Endothelial cell of hepatic sinusoid (primary cell): ENCODE results near the gene INPP4B.

Source experiments
- in situ Hi-C: cut with HindIII; loops from 2 replicates; pipeline ENCODE4 v1.10.0; 2017; ENCODE audit warnings: low sequenced_read_pairs

The INPP4B gene

GRCh38 chr4:142596121-142596520 lies 250.0 kb downstream of the INPP4B start:
- in situ Hi-C loops: no loop called here

GRCh38 chr4:142595222-142595871 lies 250.8 kb downstream of the INPP4B start:
- in situ Hi-C loops: no loop called here

DNA sequence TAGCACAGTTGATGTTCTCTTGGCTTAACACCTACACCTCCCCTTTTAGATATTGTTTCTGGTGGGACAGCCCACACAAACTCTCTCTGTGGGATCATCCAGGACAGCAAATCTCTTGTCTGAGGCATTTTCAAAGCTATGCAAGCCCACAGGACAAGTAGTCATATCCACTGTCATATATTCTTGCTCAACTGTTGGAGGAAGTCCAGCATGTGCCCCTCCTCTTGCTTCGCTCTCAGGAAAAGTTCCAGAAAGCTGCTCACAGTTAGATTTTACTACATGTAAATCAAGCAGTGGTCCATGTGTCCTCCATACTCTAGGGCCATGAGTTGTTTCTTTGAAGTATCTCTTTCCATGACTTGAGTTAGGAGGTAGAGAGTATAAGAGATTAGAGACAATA lies 260.7 kb downstream of the INPP4B start:
- in situ Hi-C loops: no loop called here

GRCh38 chr4:142583708-142584107 lies 262.4 kb downstream of the INPP4B start:
- in situ Hi-C loops: no loop called here

DNA sequence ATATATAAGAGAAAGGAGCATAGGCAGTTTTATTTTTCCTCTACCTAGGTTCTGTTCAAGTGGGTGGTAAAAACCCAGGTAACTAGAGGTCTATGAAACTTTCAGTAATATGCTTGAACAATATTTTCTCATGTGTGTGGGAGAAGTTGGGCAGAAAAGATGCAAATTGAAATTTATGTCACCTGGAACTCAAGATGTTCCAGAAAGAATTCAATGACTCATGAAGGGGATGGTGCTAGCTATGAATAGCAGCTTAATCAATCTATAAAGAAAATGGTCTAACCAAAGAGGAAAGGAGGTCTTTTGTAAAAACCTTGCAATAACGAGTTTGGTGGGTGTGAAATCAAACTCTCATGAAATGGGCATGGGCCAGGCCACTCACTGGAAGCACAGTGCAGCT lies 263.8 kb downstream of the INPP4B start:
- in situ Hi-C loops: no loop called here

GRCh38 chr4:142581881-142582280 lies 264.2 kb downstream of the INPP4B start:
- in situ Hi-C loops: no loop called here

GRCh38 chr4:142579443-142579842 lies 266.7 kb downstream of the INPP4B start:
- in situ Hi-C loops: no loop called here

- in situ Hi-C loops: no loop called here
Observed at GRCh38 chr4:142574306-142574705, 271.8 kb downstream of the INPP4B start.

DNA sequence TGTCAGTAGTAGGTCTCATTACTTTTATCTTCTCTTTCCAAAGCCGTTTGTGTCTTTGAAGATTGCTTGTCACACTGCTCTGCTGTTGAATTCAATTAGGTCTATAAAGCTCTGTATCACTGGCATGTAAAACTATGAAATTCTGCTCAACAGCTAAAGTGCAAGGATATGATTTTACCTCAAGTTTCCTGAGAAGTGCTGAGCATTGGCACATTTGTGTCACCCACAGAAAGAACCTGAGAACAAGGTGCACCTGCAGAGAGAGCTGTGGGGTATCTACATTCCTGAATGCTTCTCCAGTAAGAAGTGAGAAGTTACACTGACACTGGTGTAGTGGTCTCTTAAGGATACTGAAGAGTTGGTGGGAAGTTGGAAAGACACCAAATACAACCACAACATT lies 274.0 kb downstream of the INPP4B start:
- in situ Hi-C loops: no loop called here

GRCh38 chr4:142567620-142568451 lies 278.3 kb downstream of the INPP4B start:
- in situ Hi-C loops: no loop called here

- in situ Hi-C loops: no loop called here
Observed at GRCh38 chr4:142567199-142567598, 278.9 kb downstream of the INPP4B start.

GRCh38 chr4:142566777-142567176 lies 279.3 kb downstream of the INPP4B start:
- in situ Hi-C loops: no loop called here

GRCh38 chr4:142566243-142566642 lies 279.9 kb downstream of the INPP4B start:
- in situ Hi-C loops: no loop called here

DNA sequence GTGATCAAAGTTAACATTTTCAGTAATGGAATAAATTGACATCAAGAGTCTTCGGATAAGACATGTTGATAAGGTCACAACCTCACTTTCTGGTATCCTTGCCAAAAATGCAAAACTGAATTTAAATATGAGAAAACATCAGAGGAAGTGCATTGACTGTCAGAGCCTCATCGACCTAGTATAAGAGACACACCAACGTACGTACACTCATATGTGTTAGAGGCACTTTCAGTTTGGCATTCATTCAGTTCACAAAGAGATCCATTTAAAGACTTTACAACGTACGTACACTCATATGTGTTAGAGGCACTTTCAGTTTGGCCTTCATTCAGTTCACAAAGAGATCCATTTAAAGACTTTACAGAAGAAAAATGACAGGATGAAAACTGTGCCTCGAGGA lies 280.3 kb downstream of the INPP4B start:
- in situ Hi-C loops: no loop called here

GRCh38 chr4:142563682-142564291 lies 282.3 kb downstream of the INPP4B start:
- in situ Hi-C loops: no loop called here

DNA sequence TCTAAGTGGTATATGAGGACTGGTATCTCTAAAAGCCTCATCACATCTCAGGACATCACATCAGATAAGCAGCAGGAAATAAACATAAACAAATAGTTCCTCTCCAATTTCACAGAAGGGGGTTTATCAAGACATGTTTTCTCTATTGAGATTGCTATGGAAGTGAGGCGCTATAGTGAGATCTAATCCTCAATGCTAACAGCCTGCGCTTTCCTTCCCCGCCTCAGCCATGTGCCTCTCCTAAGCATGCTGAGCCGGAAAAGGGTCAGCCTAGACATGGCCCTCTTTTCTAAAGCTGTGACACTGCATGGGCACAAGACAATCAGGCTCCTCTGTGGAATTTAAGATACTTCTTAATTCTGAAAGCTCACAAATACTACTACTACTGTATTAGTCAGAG lies 286.1 kb downstream of the INPP4B start:
- in situ Hi-C loops: no loop called here

- in situ Hi-C loops: no loop called here
Observed at GRCh38 chr4:142558851-142559250, 287.2 kb downstream of the INPP4B start.

DNA sequence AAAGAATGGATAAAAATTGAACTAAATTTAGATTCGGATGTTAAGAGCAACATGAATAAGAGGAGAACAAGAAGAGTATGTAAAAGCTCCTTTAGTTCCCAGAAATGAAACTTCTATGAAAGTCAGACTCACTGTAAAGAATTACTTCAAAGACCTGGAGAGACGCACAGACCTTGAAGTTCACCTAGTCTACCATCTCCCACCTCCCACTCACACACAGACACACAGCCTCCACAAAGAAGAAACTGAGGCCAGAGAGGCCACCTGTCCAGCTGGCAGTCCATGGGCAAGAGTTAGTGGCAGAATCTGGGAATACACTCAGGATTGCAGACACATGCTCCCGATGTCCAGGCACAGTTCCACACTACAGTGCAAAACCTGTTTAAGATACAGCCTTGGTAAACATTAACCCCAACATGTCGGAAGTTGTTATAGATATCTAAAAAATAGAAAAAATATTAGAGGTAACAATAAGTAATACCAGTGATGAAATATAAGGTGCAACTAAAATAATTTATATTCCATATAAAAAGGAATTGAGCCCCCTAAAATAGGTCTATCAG lies 288.8 kb downstream of the INPP4B start:
- in situ Hi-C loops: no loop called here

- in situ Hi-C loops: no loop called here
Observed at GRCh38 chr4:142556570-142557238, 289.4 kb downstream of the INPP4B start.

DNA sequence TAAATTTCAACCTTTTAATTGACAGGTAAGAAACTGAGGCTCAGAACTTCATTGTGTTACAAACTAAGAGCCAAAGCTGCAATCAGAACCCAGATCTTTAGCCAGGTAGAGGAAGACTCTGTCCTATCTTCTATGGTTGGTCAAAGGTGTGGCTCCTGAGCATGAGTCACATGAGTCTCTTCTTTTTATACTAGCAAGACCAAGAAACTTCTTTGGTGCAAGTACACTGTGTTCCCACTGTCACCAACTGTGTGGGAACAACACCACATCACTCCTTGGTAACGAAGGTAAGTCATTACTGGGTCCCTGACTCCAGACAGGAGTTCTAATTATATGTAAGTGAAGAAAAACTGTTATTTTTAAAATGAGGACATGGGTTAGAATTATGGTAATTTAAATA lies 290.1 kb downstream of the INPP4B start:
- in situ Hi-C loops: no loop called here

GRCh38 chr4:142554412-142554811 lies 291.7 kb downstream of the INPP4B start:
- in situ Hi-C loops: no loop called here
